GM18868 (cell line): ENCODE measurements around the gene PEAK1.

ENCODE experiments used
- ATAC-seq: cut with Tn5 transposase; IDR thresholded peaks from one replicate; pipeline ENCODE4 v1.9.1; 2021; ENCODE audit warnings: mild to moderate bottlenecking, moderate library complexity; ENCODE audit not compliant: unreplicated experiment

The PEAK1 gene

GRCh38 chr15:77143616-77144015 is 276.3 kb downstream of the PEAK1 start:
- no peak for ATAC-seq

- ATAC-seq, result no peak
Measured at GRCh38 chr15:77143191-77143590, 276.7 kb downstream of the PEAK1 start.

- no peak for ATAC-seq
Measured at GRCh38 chr15:77140220-77140619, 279.7 kb downstream of the PEAK1 start.

- ATAC-seq, result no peak
Measured at GRCh38 chr15:77139312-77139711, 280.6 kb downstream of the PEAK1 start.

GRCh38 chr15:77138167-77138522 is 281.8 kb downstream of the PEAK1 start:
- ATAC-seq, result no peak

GRCh38 chr15:77135181-77135580 is 284.7 kb downstream of the PEAK1 start:
- ATAC-seq, result no peak

GRCh38 chr15:77130315-77130930 is 289.5 kb downstream of the PEAK1 start:
- no peak for ATAC-seq

- ATAC-seq, result no peak
Measured at GRCh38 chr15:77127626-77128025, 292.3 kb downstream of the PEAK1 start.

GRCh38 chr15:77126529-77127326 is 293.2 kb downstream of the PEAK1 start:
- ATAC-seq, result no peak

GRCh38 chr15:77123854-77124253 is 296.1 kb downstream of the PEAK1 start:
- ATAC-seq, result no peak

- no peak for ATAC-seq
Measured at GRCh38 chr15:77122576-77122975, 297.3 kb downstream of the PEAK1 start.

GRCh38 chr15:77121599-77121998 is 298.3 kb downstream of the PEAK1 start:
- ATAC-seq, result no peak

- ATAC-seq, result no peak
Measured at GRCh38 chr15:77120576-77120975, 299.3 kb downstream of the PEAK1 start.

- ATAC-seq, result no peak
Measured at GRCh38 chr15:77119446-77119845, 300.5 kb downstream of the PEAK1 start.

- ATAC-seq, result no peak
Measured at GRCh38 chr15:77118882-77119321, 301.0 kb downstream of the PEAK1 start.

- no peak for ATAC-seq
Measured at GRCh38 chr15:77115179-77115578, 304.7 kb downstream of the PEAK1 start.

- no peak for ATAC-seq
Measured at GRCh38 chr15:77112838-77113504, 306.9 kb downstream of the PEAK1 start.

- ATAC-seq, result no peak
Measured at GRCh38 chr15:77111789-77112188, 308.1 kb downstream of the PEAK1 start.

GRCh38 chr15:77107531-77108355 is 312.2 kb downstream of the PEAK1 start:
- no peak for ATAC-seq

- ATAC-seq, result no peak
Measured at GRCh38 chr15:77107068-77107467, 312.8 kb downstream of the PEAK1 start.

- no peak for ATAC-seq
Measured at GRCh38 chr15:77104155-77104554, 315.7 kb downstream of the PEAK1 start.
